GM19240 (cell line): ENCODE measurements around the gene HHAT.
"Not testable (repeated sequence)": the region's sequence is repeated elsewhere in the genome, so short reads cannot be mapped to it uniquely, and the experiment has no call there.

ENCODE experiments used
- DNase-seq: peaks from one replicate; pipeline ENCODE4 v3.0.0; 2011; ENCODE audit warnings: low spot score; ENCODE audit not compliant: insufficient read length

The HHAT gene

DNA sequence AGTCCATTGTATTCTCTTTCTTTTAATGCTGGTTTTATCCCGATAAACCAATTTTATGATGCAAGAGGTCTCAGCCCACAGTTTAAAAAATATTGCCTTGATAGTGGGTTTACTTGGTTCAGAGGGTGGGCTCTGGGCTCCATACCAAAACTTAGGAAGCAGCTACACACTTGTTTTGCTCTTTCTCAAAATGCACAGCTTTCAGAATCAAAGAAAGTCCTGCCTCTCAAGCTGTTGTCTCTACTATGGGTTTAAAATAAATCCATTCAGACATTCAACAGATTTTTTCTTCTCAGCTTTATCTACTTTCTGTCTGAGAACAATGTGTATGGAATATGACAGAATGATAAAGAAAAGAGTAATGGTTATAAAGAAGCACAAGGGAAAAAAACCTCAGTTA lies 14.8 kb upstream of the HHAT start:
- no peak for DNase-seq

- no peak for DNase-seq
These were observed 13.2 kb upstream of the HHAT start for GRCh38 chr1:210315529-210315928.

DNA sequence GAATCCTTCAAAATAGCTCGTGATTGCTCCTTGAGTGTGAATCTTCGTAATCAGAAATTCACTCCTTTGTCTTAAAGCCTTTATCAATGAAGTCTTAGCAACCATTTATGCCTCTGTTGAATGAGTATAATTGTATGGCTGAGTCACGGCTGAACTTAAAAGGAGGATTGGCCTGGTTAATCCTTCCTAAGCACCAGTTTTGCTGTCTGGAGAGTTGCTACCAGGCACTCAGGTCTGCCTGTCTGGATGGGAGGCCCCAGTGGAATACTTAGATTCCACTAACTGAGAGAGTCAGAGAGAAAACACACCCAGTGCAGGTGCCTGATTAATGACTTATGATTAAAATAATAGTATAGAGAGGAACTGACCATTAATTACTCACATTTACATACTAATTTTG lies 7.6 kb upstream of the HHAT start:
- no peak for DNase-seq

DNA sequence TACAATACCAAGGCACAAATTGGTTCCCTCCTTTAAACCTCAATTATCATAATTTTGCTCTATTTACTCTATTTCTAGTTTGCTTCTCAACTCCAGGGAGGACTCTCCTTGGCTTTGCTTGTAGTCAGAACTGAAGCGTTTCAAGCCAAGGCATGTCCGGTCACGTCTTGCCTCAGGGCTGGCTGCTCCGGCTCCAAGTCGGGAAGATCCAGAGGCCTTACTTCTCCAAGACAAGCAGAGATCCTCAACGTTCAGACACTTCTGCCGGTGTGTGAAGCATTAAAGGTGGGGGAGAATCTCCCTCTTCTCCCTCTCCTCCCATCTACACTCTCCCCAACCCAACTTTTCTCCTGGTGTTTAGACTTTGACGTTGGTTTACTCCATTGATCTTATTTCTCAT lies 7.2 kb upstream of the HHAT start:
- no peak for DNase-seq

DNA sequence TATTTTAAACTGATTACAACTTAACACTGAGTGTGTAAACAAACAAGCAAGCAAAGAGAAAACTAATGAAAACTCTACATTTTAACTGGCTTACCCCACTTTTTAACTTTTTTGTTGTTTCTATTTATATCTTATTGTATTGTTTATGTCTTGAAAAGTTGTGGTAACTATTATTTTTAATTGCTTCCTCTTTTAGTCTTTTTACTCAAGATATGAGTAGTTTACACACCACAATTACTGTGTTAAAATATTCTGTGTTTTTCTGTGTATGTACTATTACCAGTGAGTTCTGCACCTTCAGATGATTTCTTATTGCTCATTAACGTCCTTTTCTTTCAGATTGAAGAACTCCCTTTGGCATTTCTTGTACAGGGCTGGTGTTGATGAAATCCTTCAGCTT lies 4.7 kb upstream of the HHAT start:
- DNase-seq, result no peak

- DNase-seq, result no peak
These were observed 3.6 kb upstream of the HHAT start for GRCh38 chr1:210325026-210325670.

DNA sequence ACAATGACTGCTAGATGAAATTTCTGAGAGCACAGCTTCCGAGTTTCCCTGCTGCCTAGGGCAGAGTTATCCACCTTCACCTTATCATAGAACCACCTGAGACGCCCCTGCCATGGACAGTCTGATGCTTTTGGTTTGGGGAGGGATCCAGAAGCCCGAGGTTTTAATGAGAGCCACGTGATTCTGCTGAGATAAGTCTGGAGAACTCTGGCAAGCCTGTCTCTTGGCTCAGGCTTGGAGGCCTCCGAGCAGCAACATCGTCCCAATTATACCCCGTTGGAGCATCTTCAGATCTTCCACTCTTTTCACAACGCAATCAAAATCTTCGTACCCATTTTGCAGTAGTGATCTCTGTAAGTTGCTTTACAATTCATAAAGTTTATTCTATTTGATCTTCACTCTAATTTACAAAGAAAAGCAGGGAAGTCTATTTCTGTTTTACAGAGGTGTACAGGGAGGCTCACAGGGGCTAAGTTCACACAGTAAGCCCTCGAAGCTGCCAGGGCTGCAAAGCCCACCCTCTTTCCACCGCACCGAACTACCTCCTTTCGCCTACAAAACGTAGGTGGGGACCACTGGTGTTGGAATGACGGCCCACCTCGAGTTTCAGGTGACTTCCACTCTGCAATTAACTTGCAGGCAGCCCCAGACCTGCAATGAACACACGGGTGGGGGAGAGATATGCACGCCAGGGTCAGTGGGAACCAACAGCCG lies 513 bp upstream of the HHAT start:
- no peak for DNase-seq

GRCh38 chr1:210330279-210330866 lies 1.7 kb downstream of the HHAT start:
- no peak for DNase-seq

DNA sequence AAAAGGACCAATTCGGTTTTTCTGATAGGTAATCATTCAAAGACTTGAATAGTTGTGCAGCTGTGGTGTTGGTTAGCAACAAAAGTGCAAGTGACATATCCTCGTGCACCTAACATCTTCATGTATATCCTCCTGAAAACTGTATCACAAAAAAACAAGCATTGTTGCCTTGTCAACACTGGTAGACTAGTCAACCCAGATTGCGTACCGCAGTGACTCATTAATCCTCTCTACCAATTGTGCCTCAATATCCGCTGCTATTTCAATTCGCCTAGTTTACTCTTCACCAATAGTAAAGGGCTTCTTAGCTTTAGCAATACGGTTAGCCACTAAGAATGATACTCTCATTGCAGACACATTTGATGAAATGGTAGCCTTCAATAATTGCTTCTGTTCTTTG lies 3.5 kb downstream of the HHAT start:
- no peak for DNase-seq

GRCh38 chr1:210332719-210333398 lies 4.2 kb downstream of the HHAT start:
- no peak for DNase-seq

DNA sequence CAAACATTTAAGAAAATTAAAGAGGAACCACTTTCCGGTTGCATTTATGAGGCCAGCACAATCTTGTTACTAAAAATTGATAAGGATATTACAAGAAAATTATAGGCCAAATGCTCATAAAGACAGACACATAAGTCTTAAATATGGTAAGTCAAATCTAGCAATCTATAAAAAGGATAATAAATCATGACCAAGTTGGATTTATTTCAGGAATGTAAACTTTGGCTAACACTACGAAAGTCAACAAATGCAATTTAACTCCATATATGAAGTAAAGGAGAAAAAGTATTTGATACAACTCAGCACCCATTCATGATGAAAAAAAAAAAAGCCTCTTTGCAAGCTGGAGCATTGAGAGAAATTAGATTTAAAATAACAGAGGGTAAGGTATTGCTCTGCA lies 6.3 kb downstream of the HHAT start:
- DNase-seq, result no peak

GRCh38 chr1:210336362-210336761 lies 7.7 kb downstream of the HHAT start:
- no peak for DNase-seq

- no peak for DNase-seq
These were observed 10.8 kb downstream of the HHAT start for GRCh38 chr1:210339500-210339899.

DNA sequence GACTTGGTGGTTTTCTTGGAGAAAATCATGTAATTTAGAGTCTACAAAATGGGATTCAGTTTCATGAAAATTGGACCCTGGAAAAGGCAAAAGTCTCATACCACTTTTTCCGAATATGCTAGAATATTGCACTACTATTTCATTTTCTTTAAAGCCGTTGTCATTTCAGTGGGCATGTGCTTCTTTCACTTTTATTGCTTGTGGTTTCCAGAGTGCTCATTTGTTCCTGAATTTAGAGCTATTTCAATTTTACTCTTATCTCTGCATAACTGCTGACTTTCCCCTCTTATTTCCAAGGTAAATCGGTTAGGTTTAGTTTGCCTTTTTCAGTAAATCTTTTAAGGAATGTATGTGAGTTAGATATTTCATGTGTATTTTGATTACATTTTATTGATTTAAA lies 11.6 kb downstream of the HHAT start:
- no peak for DNase-seq

DNA sequence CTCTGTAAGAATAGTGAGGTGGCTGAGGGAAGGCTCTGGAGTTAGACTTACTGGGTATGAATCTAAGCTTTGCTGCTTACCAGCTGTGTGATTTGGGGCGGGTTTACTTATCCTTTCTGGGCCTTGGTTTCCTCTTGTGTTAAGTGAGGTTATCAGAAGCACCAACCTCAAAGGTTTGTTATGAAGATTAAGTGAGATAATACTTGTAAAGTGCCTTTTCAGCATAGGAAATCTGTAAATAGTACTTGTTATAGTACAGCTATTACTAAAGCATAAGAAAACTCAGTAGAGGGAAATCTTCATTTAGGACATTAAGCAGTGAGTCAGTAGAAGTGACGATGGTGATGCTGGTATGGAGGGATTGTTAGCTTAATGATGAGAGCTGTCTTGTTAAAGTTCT lies 12.1 kb downstream of the HHAT start:
- no peak for DNase-seq

GRCh38 chr1:210342986-210343780 lies 14.5 kb downstream of the HHAT start:
- DNase-seq, result no peak

DNA sequence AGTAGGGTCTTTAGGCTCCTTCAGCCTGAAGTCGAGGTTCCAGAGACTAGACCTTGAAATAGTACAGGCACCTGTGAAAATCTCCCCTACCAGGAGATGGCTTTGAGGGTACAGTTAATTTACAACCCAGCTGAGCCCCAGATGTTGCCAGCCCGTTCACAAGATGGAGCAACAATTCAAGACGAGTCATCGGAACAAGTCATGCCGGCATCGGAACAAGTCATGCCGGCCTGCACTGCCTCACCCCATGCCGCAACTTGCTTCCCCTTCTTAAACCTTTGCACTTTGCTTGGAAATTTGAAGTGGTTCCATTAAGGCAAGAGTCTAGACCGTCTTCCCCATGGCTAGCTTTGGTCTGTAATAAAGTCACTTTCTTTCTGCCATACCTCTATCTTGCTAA lies 16.0 kb downstream of the HHAT start:
- DNase-seq, result no peak

DNA sequence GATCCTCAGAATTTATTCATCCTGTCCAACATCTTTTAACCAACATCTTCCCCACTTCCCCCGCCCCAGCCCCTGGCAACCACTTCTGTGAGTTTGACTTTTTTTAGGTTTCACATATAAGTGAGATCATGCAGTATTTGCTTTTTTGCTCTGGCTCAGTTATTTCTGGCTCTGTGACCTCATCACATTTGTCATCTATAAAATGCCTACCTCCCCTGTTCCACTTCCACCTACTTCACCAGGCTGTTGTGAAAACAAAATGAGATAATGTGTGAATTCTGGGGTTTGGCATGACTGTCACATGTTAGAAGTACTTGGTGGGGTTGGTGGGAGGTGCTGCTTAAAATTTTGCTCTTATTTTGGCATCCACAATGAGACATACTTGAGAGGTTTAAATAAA lies 18.4 kb downstream of the HHAT start:
- no peak for DNase-seq

- no peak for DNase-seq
These were observed 22.8 kb downstream of the HHAT start for GRCh38 chr1:210351496-210351895.

DNA sequence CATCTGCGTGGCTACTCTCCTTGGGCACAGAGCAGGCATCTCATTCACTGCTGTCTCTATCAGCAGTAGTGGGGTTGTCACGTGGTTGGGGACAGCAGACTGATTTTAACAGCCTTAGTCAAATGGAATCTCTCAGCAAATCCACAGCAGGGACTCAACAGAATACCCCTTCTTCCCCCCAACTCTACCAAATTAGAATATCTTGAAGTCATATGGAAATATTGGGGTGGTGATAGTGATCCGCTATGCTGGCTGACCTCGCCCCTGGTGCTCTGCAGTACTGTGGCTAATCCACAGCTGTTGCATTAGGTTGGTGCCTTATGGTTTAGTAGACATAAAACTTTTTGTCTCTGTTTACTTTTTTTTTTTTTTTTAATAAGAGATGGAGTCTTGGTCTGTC lies 23.9 kb downstream of the HHAT start:
- DNase-seq, result no peak

DNA sequence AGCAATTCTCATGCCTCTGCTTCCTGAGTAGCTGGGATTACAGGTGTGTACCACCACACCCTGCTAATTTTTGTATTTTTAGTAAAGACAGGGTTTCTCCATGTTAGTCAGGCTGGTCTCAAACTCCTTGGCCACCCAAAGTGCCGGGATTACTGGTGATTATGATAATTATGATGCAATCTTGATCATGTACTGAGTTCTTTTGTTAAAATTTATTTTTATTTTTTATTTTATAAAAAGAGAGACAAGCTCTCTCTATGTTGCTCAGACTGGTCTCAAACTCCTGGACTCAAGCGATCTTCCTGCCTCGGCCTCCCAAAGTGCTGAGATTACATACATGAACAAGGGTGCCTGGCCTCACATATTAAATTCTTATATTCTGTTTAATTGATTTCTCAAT lies 25.6 kb downstream of the HHAT start:
- DNase-seq, result not testable (repeated sequence)

GRCh38 chr1:210358626-210359025 lies 29.9 kb downstream of the HHAT start:
- DNase-seq, result no peak
